ENCODE measurements around the gene C1QTNF8. TPM values are rescaled to one million over a fixed set of nuclear protein-coding genes. Genes with fewer than 3 reads are reported as not detected.

The C1QTNF8 gene
- total and polyA plus RNA-seq, 2 donors (not counting 1 experiment from before 2014, with no cell fraction given): not detected

DNA sequence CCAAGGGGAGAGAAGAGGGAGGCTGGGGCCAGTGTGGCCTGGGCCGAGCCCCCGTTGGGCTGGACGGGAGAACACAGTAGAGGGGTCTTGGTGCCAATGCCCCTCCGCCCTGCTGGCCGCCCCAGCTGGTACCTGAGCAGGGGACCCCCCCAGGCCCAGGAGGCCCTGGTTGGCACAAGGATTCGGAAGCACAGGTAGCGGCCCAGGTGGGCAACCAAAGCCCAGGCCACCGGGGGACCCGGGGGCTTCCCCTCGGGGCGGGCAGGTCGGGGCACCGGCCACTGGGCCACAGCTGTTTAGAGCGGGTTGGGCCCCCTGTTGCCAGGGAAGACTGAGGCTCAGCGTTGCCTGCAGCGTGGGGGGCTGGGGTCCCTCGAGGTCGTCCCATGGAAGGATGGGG, 28.2 kb upstream of the C1QTNF8 start:
- H3K27me3 ChIP-seq (replicated peaks in 1 of 4; ENCODE audit: control extremely low read depth in 1 of 4, control insufficient read depth in 3 of 4, insufficient read depth in 4 of 4, low read length in 3 of 4): no peaks in the 10 kb centered on the region
- Mint-ChIP-seq H3K4me1 (peaks cover 5% of the 10 kb centered on the region), H3K27me3 (no peaks in the 10 kb centered on the region), H3K27ac (no peak overlapping the region), H3K9me3 (ENCODE audit: insufficient read depth) (no peaks in the 10 kb centered on the region), H3K4me3 (no peak overlapping the region)
- H3K4me3 ChIP-seq (ENCODE audit: control extremely low read depth in 1 of 5, extremely low read depth in 1 of 5, insufficient read depth in 1 of 5, low read depth in 2 of 5, low read length in 4 of 5): no peak overlapping the region
- H3K9me3 ChIP-seq (ENCODE audit: control extremely low read depth in 1 of 3, control insufficient read depth in 2 of 3, insufficient read depth in 1 of 3, low read length in 2 of 3): no peaks in the 10 kb centered on the region
- no peak overlapping the region for H3K4me2 ChIP-seq (replicated peaks; ENCODE audit: low read depth, low read length, poor library complexity, severe bottlenecking)
- ChIA-PET CTCF (no interaction called here), POLR2A (no interaction called here)
- ATAC-seq (ENCODE audit: low read depth) (no peak), DNase-seq (no peak)
- no peaks in the 10 kb centered on the region for H3K79me2 ChIP-seq (ENCODE audit: control insufficient read depth, insufficient read depth, low read length)
- intact Hi-C loops (cut with micrococcal nuclease): no loop called here
- peaks cover 0 to 8% of the 10 kb centered on the region in 2 donors for H3K4me1 ChIP-seq (ENCODE audit: control insufficient read depth in 2 of 2, insufficient read depth in 2 of 2, low read length in 2 of 2)
- TF ChIP-seq, protein P1, sequence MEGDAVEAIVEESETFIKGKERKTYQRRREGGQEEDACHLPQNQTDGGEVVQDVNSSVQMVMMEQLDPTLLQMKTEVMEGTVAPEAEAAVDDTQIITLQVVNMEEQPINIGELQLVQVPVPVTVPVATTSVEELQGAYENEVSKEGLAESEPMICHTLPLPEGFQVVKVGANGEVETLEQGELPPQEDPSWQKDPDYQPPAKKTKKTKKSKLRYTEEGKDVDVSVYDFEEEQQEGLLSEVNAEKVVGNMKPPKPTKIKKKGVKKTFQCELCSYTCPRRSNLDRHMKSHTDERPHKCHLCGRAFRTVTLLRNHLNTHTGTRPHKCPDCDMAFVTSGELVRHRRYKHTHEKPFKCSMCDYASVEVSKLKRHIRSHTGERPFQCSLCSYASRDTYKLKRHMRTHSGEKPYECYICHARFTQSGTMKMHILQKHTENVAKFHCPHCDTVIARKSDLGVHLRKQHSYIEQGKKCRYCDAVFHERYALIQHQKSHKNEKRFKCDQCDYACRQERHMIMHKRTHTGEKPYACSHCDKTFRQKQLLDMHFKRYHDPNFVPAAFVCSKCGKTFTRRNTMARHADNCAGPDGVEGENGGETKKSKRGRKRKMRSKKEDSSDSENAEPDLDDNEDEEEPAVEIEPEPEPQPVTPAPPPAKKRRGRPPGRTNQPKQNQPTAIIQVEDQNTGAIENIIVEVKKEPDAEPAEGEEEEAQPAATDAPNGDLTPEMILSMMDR (IDR thresholded peaks at IDR 0.05): no peak
- no peak for TF ChIP-seq EZH2 (IDR thresholded peaks at IDR 0.05; ENCODE audit: borderline replicate concordance, insufficient read depth, low read depth, low read length, poor library complexity, severe bottlenecking)
- no peaks in the 10 kb centered on the region for H4K20me1 ChIP-seq (ENCODE audit: control insufficient read depth, insufficient read depth, low read length, poor library complexity, severe bottlenecking)
- 89% methylated on average over 18 of the region's 18 CpGs for WGBS (ENCODE audit: insufficient coverage)
- H3K27ac ChIP-seq (ENCODE audit: low read length in 2 of 2): no peak overlapping the region
- no peak overlapping the region for H3K9ac ChIP-seq (ENCODE audit: low read length)
- no peaks in the 10 kb centered on the region for H3K36me3 ChIP-seq (replicated peaks in 1 of 2; ENCODE audit: control extremely low read depth in 1 of 2, control insufficient read depth in 1 of 2, extremely low read depth in 1 of 2, insufficient read depth in 2 of 2, low read length in 1 of 2)
- H2AFZ ChIP-seq (ENCODE audit: insufficient read depth, low read depth, low read length, poor library complexity, severe bottlenecking): no peak overlapping the region

DNA sequence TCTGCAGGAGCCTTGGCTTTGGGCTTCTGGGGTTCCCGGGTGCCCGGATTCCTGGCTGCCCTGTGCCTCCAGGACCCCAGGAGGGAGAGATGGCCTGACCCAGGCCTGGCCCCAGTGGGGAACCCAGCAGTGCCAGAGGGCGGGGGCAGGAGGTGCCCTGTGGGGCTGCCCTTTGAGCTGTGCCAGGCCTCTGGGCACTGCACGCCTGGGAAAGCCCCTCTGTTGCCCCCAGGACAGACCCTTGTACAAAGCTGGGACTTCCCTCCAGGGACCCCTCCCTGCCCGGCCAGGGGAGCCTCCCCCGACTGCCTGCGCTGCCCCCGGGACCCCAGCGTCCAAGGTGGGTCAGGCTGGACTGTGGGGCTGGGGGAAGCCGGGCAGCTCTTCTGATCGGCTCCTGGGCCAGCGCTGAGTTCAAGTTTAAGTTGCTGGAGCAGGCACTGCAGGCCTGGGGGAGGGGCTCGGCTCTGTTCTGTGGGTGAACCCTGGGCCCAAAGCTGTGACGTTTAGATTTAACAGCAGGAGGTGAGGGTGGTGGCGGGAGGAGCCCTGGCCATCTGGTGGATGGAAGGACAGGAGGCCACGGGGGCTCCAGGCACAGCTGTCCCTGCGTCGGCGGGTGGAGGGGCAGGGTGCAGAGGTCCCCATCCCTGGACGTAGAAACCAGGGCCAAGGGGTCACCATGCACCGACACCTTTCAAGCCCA, 27.6 kb upstream of the C1QTNF8 start:
- intact Hi-C loops (cut with micrococcal nuclease): no loop called here
- CTCF ChIA-PET: no interaction called here

More for the DNA sequence above, 27.6 kb upstream of the C1QTNF8 start:
- Mint-ChIP-seq H3K27me3 (no peaks in the 10 kb centered on the region), H3K4me3 (no peak overlapping the region), H3K27ac (no peak overlapping the region), H3K4me1 (peaks cover 5% of the 10 kb centered on the region), H3K9me3 (ENCODE audit: insufficient read depth) (no peaks in the 10 kb centered on the region)
- Histone ChIP-seq H2AFZ (ENCODE audit: insufficient read depth, low read depth, low read length, poor library complexity, severe bottlenecking) (no peak overlapping the region), H3K79me2 (ENCODE audit: control insufficient read depth, insufficient read depth, low read length) (no peaks in the 10 kb centered on the region), H4K20me1 (ENCODE audit: control insufficient read depth, insufficient read depth, low read length, poor library complexity, severe bottlenecking) (no peaks in the 10 kb centered on the region), H3K9ac (ENCODE audit: low read length) (no peak overlapping the region), H3K4me2 (replicated peaks; ENCODE audit: low read depth, low read length, poor library complexity, severe bottlenecking) (no peak overlapping the region), H3K27me3 (replicated peaks in 1 of 4; ENCODE audit: control extremely low read depth in 1 of 4, control insufficient read depth in 3 of 4, insufficient read depth in 4 of 4, low read length in 3 of 4) (no peaks in the 10 kb centered on the region), H3K4me1 (ENCODE audit: control insufficient read depth in 2 of 2, insufficient read depth in 2 of 2, low read length in 2 of 2) (peaks cover 0 to 8% of the 10 kb centered on the region in 2 donors), H3K4me3 (ENCODE audit: control extremely low read depth in 1 of 5, extremely low read depth in 1 of 5, insufficient read depth in 1 of 5, low read depth in 2 of 5, low read length in 4 of 5) (no peak overlapping the region), H3K9me3 (ENCODE audit: control extremely low read depth in 1 of 3, control insufficient read depth in 2 of 3, insufficient read depth in 1 of 3, low read length in 2 of 3) (no peaks in the 10 kb centered on the region), H3K27ac (ENCODE audit: low read length in 2 of 2) (no peak overlapping the region), H3K36me3 (replicated peaks in 1 of 2; ENCODE audit: control extremely low read depth in 1 of 2, control insufficient read depth in 1 of 2, extremely low read depth in 1 of 2, insufficient read depth in 2 of 2, low read length in 1 of 2) (no peaks in the 10 kb centered on the region)
- POLR2A ChIA-PET: no interaction called here
- WGBS (ENCODE audit: insufficient coverage): 79% methylated on average over 19 of the region's 21 CpGs
- no peak for TF ChIP-seq EZH2 (IDR thresholded peaks at IDR 0.05; ENCODE audit: borderline replicate concordance, insufficient read depth, low read depth, low read length, poor library complexity, severe bottlenecking)
- TF ChIP-seq, protein P1 (IDR thresholded peaks at IDR 0.05): no peak
- no peak for ATAC-seq (ENCODE audit: low read depth)
- DNase-seq: no peak

Measured in B cell (primary cell).